HEK293 (cell line): ENCODE measurements around the gene PRSS22.

Experiments
- CTCF ChIA-PET: fragments of 350-600 bp; formaldehyde crosslinking; extraction: SDS; loops from one replicate; lab custom pipeline; 2021; ENCODE audit warnings: antibody characterized with exemption; lab: Yijun Ruan, JAX
- POLR2A ChIA-PET: fragments of 300-600 bp; formaldehyde crosslinking; extraction: SDS; loops from one replicate; lab custom pipeline; 2020; ENCODE audit warnings: antibody characterized with exemption, inconsistent platforms; lab: Yijun Ruan, JAX
- H3K27ac ChIP-seq: fragments of 200-500 bp; sonication (Bioruptor generic); 2 replicates; pipeline ENCODE4 v1.5.1; 2014; ENCODE audit warnings: low read depth, low read length, control low read depth, inconsistent platforms; ENCODE audit errors: extremely low read depth
- H3K36me3 ChIP-seq, 2 experiments: fragments of 200-500 bp in 1 of 2; sonication (Bioruptor generic) in 1 of 2; 1 replicate in 1 of 2; 2 replicates in 1 of 2; pipeline ENCODE4 v1.5.1; 2014 to 2017; ENCODE audit warnings: inconsistent platforms in 2 of 2, low read length in 2 of 2; ENCODE audit not compliant: control insufficient read depth in 2 of 2, insufficient read depth in 1 of 2
- H3K4me1 ChIP-seq: fragments of 200-500 bp; sonication (Bioruptor generic); 2 replicates; pipeline ENCODE4 v1.5.1; 2014; ENCODE audit warnings: mild to moderate bottlenecking, low read length, inconsistent platforms; ENCODE audit not compliant: control insufficient read depth, insufficient read depth
- H3K4me3 ChIP-seq: 2 replicates; pipeline ENCODE4 v1.5.1; 2011; ENCODE audit warnings: low read depth, mild to moderate bottlenecking, control low read depth, low read length, moderate library complexity
- H3K9me3 ChIP-seq: fragments of 200-500 bp; sonication (Bioruptor generic); 2 replicates; pipeline ENCODE4 v1.5.1; 2014; ENCODE audit warnings: low read depth, low read length, inconsistent platforms; ENCODE audit not compliant: control insufficient read depth, insufficient read depth
- FEZF1 ChIP-seq: fragments of 450-650 bp; formaldehyde crosslinking; IDR thresholded peaks from 2 replicates; pipeline ENCODE4 v1.5.1; 2016; ENCODE audit warnings: missing biosample characterization, missing genetic modification characterization
- KLF7 ChIP-seq: fragments of 450-650 bp; formaldehyde crosslinking; IDR thresholded peaks from 2 replicates; pipeline ENCODE4 v1.5.1; 2016; ENCODE audit warnings: missing biosample characterization, missing genetic modification characterization, borderline replicate concordance
- SALL2 ChIP-seq: fragments of 450-650 bp; formaldehyde crosslinking; IDR thresholded peaks from 2 replicates; pipeline ENCODE4 v1.5.0; 2017; ENCODE audit warnings: missing biosample characterization, mild to moderate bottlenecking, missing genetic modification characterization, borderline replicate concordance
- YY1 ChIP-seq: fragments of 450-650 bp; formaldehyde crosslinking; IDR thresholded peaks from 2 replicates; pipeline ENCODE4 v1.5.1; 2018; ENCODE audit warnings: missing biosample characterization, missing genetic modification characterization
- ZBTB1 ChIP-seq: fragments of 450-650 bp; formaldehyde crosslinking; IDR thresholded peaks from 2 replicates; pipeline ENCODE4 v1.5.1; 2016; ENCODE audit warnings: missing biosample characterization, missing genetic modification characterization
- ZBTB7A ChIP-seq: fragments of 450-650 bp; formaldehyde crosslinking; IDR thresholded peaks from 2 replicates; pipeline ENCODE4 v1.5.1; 2016; ENCODE audit warnings: low read depth, missing biosample characterization, missing genetic modification characterization
- ZFP3 ChIP-seq: fragments of 450-650 bp; formaldehyde crosslinking; IDR thresholded peaks from 2 replicates; pipeline ENCODE4 v1.5.1; 2016; ENCODE audit warnings: low read depth, missing biosample characterization, missing genetic modification characterization
- ZFP69B ChIP-seq: fragments of 450-650 bp; formaldehyde crosslinking; IDR thresholded peaks from 2 replicates; pipeline ENCODE4 v1.5.1; 2016; ENCODE audit warnings: missing biosample characterization, missing genetic modification characterization
- ZNF16 ChIP-seq: fragments of 450-650 bp; formaldehyde crosslinking; IDR thresholded peaks from 2 replicates; pipeline ENCODE4 v1.5.1; 2016; ENCODE audit warnings: low read depth, missing biosample characterization, missing genetic modification characterization
- ZNF214 ChIP-seq: fragments of 450-650 bp; formaldehyde crosslinking; IDR thresholded peaks from 2 replicates; pipeline ENCODE4 v1.5.1; 2017; ENCODE audit warnings: missing biosample characterization, mild to moderate bottlenecking, missing genetic modification characterization, borderline replicate concordance
- ZNF239 ChIP-seq: fragments of 450-650 bp; formaldehyde crosslinking; IDR thresholded peaks from 2 replicates; pipeline ENCODE4 v1.5.1; 2016; ENCODE audit warnings: missing biosample characterization, missing genetic modification characterization
- ZNF324 ChIP-seq: fragments of 450-650 bp; formaldehyde crosslinking; IDR thresholded peaks from 2 replicates; pipeline ENCODE4 v1.5.1; 2016; ENCODE audit warnings: missing biosample characterization, missing genetic modification characterization
- ZNF366 ChIP-seq: fragments of 450-650 bp; formaldehyde crosslinking; conservative IDR thresholded peaks from 2 replicates; pipeline ENCODE4 v1.5.1; 2016; ENCODE audit warnings: missing biosample characterization, missing genetic modification characterization
- ZNF514 ChIP-seq: fragments of 450-650 bp; formaldehyde crosslinking; IDR thresholded peaks from 2 replicates; pipeline ENCODE4 v1.5.1; 2016; ENCODE audit warnings: missing biosample characterization, missing genetic modification characterization
- ZNF596 ChIP-seq: fragments of 450-650 bp; IDR thresholded peaks from 2 replicates; pipeline ENCODE4 v1.5.0; 2018; ENCODE audit warnings: missing biosample characterization, mild to moderate bottlenecking, missing genetic modification characterization, moderate library complexity
- ZNF658 ChIP-seq: fragments of 450-650 bp; formaldehyde crosslinking; IDR thresholded peaks from 2 replicates; pipeline ENCODE4; 2016; ENCODE audit warnings: missing biosample characterization, missing genetic modification characterization
- ZNF837 ChIP-seq: fragments of 450-650 bp; formaldehyde crosslinking; IDR thresholded peaks from 2 replicates; pipeline ENCODE4 v1.5.1; 2016; ENCODE audit warnings: missing biosample characterization, missing genetic modification characterization
- TF ChIP-seq, protein P1 (sequence below): fragments of 450-650 bp; formaldehyde crosslinking; IDR thresholded peaks from 2 replicates; pipeline ENCODE4 v1.5.1; 2017; ENCODE audit warnings: missing biosample characterization, missing genetic modification characterization
- TF ChIP-seq, protein P2 (sequence below): fragments of 450-650 bp; formaldehyde crosslinking; IDR thresholded peaks from 2 replicates; pipeline ENCODE4 v1.5.1; 2016; ENCODE audit warnings: missing biosample characterization, missing genetic modification characterization
- TF ChIP-seq, protein P3 (sequence below): fragments of 450-650 bp; formaldehyde crosslinking; IDR thresholded peaks from 2 replicates; pipeline ENCODE4 v1.5.1; 2016; ENCODE audit warnings: missing biosample characterization, missing genetic modification characterization, borderline replicate concordance
- TF ChIP-seq, protein P4 (sequence below): fragments of 450-650 bp; formaldehyde crosslinking; IDR thresholded peaks from 2 replicates; pipeline ENCODE4 v1.5.1; 2016; ENCODE audit warnings: missing biosample characterization, missing genetic modification characterization, low read depth

Gene PRSS22

DNA sequence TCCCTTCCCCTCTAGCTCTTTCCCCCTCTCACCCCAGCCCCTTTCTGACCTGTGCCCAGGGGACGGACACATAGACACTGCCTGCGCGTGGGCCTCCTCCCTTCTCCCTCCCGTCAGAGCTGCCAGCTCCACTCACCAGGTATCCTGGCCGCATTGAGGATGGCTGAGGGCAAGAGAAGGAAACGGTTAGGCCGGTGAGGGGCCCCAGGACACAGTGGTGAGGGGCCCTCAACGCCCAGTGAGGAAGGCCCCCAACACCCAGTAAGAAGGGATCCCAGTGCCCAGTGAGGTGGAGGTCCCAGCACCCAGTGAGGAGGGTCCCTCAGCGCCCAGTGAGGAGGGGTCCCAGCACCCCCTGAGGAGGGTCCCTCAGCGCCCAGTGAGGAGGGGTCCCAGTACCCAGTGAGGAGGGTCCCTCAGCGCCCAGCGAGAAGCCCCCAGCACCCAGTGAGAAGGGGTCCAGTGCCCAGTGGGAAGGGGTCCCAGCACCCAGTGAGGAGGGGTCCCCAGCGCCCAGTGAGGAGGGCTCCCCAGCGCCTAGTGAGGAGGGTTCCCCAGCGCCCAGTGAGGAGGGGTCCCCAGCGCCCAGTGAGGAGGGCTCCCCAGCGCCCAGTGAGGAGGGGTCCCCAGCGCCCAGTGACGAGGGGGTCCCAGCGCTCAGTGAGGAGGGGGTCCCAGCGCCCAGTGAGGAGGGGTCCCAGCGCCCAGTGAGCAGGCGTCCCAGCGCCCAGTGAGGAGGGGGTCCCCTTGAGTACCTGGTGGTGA is 1.1 kb downstream of the PRSS22 start:
- Histone ChIP-seq H3K36me3 (no peaks in the 10 kb centered on the region), H3K27ac (no peak overlapping the region), H3K9me3 (no peaks in the 10 kb centered on the region), H3K4me1 (no peaks in the 10 kb centered on the region), H3K4me3 (no peak overlapping the region)
- ChIA-PET CTCF (interaction anchor here (0.6 to 0.7 kb wide), 2 partner anchors 23 to 1040 kb away, joined by 4 to 5 read pairs; no protein-coding TSS in a partner anchor), POLR2A (interaction anchor here (0.6 to 0.9 kb wide), 2 partner anchors 17 to 78 kb away, joined by 3 to 4 read pairs; no protein-coding TSS in a partner anchor)
- TF ChIP-seq ZBTB7A (tag by site-specific recombination) (0 out of 2 replicates have a peak, but pooled peaks have one; percentile 3), ZNF658 (tag by site-specific recombination) (no peak), ZNF366 (tag by site-specific recombination) (0 out of 2 replicates have a peak, but pooled peaks have one; percentile 6)
- TF ChIP-seq, protein P1, sequence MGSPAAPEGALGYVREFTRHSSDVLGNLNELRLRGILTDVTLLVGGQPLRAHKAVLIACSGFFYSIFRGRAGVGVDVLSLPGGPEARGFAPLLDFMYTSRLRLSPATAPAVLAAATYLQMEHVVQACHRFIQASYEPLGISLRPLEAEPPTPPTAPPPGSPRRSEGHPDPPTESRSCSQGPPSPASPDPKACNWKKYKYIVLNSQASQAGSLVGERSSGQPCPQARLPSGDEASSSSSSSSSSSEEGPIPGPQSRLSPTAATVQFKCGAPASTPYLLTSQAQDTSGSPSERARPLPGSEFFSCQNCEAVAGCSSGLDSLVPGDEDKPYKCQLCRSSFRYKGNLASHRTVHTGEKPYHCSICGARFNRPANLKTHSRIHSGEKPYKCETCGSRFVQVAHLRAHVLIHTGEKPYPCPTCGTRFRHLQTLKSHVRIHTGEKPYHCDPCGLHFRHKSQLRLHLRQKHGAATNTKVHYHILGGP, result no peak

DNA sequence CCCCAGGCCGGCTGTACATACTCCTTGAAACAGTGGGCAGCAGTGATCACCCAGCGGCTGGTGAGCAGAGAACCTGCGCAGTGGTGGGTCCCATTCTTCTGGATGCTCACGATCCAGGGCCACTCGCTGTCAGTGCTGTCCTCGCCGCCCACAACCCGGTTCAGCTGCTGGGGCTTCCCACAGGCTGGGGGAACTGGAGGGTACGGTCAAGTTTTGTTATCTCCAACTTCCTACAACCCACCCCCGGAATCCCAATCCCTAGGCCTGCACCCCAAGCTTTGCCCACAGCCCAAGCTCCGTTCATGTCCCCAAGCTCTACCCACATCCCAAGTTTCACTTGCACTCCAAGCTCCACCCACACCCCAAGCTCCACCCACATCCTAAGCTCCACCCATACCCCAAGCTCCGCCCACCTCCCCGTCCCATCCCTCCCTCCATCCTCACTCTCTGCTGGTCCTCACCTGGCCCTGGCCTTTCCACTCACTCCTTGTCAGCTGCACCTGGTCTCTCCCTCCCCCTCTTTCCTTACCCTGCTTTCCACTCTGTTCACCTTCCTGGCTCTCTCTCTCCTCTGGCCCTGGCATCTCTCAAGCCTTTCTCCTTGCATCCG is 1.8 kb downstream of the PRSS22 start:
- CTCF ChIA-PET, result interaction anchor here (0.6 to 0.7 kb wide), 2 partner anchors 22 to 1039 kb away, joined by 4 to 5 read pairs; no protein-coding TSS in a partner anchor
- no peaks in the 10 kb centered on the region for H3K4me1 ChIP-seq
- H3K36me3 ChIP-seq, result no peaks in the 10 kb centered on the region
- no peak overlapping the region for H3K27ac ChIP-seq
- H3K4me3 ChIP-seq, result no peak overlapping the region
- no peaks in the 10 kb centered on the region for H3K9me3 ChIP-seq
- POLR2A ChIA-PET, result interaction anchor here (0.6 to 0.9 kb wide), 2 partner anchors 17 to 78 kb away, joined by 3 to 4 read pairs; no protein-coding TSS in a partner anchor
- TF ChIP-seq ZNF837 (tag by site-specific recombination), result no peak
- no peak for TF ChIP-seq FEZF1 (tag by site-specific recombination)
- TF ChIP-seq, protein P2, sequence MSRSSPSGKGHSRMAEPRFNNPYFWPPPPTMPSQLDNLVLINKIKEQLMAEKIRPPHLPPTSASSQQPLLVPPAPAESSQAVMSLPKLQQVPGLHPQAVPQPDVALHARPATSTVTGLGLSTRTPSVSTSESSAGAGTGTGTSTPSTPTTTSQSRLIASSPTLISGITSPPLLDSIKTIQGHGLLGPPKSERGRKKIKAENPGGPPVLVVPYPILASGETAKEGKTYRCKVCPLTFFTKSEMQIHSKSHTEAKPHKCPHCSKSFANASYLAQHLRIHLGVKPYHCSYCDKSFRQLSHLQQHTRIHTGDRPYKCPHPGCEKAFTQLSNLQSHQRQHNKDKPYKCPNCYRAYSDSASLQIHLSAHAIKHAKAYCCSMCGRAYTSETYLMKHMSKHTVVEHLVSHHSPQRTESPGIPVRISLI (tag by site-specific recombination), result no peak
- TF ChIP-seq ZNF214, result no peak
- TF ChIP-seq ZNF16 (tag by site-specific recombination), result no peak
- TF ChIP-seq KLF7, result no peak
- no peak for TF ChIP-seq ZBTB1
- no peak for TF ChIP-seq ZFP3 (tag by site-specific recombination)
- TF ChIP-seq ZNF596, result no peak
- TF ChIP-seq ZNF239 (tag by site-specific recombination), result no peak
- TF ChIP-seq ZNF324 (tag by site-specific recombination), result no peak
- peak; percentile 29; the same call in 1 of the 2 replicates for TF ChIP-seq ZFP69B
- no peak for TF ChIP-seq SALL2 (tag by site-specific recombination)
- TF ChIP-seq ZNF514 (tag by site-specific recombination), result no peak
- TF ChIP-seq, protein P3, sequence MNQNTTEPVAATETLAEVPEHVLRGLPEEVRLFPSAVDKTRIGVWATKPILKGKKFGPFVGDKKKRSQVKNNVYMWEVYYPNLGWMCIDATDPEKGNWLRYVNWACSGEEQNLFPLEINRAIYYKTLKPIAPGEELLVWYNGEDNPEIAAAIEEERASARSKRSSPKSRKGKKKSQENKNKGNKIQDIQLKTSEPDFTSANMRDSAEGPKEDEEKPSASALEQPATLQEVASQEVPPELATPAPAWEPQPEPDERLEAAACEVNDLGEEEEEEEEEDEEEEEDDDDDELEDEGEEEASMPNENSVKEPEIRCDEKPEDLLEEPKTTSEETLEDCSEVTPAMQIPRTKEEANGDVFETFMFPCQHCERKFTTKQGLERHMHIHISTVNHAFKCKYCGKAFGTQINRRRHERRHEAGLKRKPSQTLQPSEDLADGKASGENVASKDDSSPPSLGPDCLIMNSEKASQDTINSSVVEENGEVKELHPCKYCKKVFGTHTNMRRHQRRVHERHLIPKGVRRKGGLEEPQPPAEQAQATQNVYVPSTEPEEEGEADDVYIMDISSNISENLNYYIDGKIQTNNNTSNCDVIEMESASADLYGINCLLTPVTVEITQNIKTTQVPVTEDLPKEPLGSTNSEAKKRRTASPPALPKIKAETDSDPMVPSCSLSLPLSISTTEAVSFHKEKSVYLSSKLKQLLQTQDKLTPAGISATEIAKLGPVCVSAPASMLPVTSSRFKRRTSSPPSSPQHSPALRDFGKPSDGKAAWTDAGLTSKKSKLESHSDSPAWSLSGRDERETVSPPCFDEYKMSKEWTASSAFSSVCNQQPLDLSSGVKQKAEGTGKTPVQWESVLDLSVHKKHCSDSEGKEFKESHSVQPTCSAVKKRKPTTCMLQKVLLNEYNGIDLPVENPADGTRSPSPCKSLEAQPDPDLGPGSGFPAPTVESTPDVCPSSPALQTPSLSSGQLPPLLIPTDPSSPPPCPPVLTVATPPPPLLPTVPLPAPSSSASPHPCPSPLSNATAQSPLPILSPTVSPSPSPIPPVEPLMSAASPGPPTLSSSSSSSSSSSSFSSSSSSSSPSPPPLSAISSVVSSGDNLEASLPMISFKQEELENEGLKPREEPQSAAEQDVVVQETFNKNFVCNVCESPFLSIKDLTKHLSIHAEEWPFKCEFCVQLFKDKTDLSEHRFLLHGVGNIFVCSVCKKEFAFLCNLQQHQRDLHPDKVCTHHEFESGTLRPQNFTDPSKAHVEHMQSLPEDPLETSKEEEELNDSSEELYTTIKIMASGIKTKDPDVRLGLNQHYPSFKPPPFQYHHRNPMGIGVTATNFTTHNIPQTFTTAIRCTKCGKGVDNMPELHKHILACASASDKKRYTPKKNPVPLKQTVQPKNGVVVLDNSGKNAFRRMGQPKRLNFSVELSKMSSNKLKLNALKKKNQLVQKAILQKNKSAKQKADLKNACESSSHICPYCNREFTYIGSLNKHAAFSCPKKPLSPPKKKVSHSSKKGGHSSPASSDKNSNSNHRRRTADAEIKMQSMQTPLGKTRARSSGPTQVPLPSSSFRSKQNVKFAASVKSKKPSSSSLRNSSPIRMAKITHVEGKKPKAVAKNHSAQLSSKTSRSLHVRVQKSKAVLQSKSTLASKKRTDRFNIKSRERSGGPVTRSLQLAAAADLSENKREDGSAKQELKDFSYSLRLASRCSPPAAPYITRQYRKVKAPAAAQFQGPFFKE (tag by site-specific recombination), result no peak
- TF ChIP-seq, protein P4, sequence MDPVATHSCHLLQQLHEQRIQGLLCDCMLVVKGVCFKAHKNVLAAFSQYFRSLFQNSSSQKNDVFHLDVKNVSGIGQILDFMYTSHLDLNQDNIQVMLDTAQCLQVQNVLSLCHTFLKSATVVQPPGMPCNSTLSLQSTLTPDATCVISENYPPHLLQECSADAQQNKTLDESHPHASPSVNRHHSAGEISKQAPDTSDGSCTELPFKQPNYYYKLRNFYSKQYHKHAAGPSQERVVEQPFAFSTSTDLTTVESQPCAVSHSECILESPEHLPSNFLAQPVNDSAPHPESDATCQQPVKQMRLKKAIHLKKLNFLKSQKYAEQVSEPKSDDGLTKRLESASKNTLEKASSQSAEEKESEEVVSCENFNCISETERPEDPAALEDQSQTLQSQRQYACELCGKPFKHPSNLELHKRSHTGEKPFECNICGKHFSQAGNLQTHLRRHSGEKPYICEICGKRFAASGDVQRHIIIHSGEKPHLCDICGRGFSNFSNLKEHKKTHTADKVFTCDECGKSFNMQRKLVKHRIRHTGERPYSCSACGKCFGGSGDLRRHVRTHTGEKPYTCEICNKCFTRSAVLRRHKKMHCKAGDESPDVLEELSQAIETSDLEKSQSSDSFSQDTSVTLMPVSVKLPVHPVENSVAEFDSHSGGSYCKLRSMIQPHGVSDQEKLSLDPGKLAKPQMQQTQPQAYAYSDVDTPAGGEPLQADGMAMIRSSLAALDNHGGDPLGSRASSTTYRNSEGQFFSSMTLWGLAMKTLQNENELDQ (tag by site-specific recombination), result no peak
- TF ChIP-seq YY1 (tag by site-specific recombination), result no peak
- TF ChIP-seq ZBTB7A (tag by site-specific recombination), result 0 out of 2 replicates have a peak, but pooled peaks have one; percentile 25
